ENCODE data around the gene CD19.

Gene CD19

GRCh38 chr16:28893291-28893690 is 38.5 kb upstream of the CD19 start:
- DNase-seq (ENCODE audit: low read depth): no peak
- H3K4me3 ChIP-seq (ENCODE audit: low read depth, low read length): no peak overlapping the region
- TF ChIP-seq, protein P1, sequence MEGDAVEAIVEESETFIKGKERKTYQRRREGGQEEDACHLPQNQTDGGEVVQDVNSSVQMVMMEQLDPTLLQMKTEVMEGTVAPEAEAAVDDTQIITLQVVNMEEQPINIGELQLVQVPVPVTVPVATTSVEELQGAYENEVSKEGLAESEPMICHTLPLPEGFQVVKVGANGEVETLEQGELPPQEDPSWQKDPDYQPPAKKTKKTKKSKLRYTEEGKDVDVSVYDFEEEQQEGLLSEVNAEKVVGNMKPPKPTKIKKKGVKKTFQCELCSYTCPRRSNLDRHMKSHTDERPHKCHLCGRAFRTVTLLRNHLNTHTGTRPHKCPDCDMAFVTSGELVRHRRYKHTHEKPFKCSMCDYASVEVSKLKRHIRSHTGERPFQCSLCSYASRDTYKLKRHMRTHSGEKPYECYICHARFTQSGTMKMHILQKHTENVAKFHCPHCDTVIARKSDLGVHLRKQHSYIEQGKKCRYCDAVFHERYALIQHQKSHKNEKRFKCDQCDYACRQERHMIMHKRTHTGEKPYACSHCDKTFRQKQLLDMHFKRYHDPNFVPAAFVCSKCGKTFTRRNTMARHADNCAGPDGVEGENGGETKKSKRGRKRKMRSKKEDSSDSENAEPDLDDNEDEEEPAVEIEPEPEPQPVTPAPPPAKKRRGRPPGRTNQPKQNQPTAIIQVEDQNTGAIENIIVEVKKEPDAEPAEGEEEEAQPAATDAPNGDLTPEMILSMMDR (IDR thresholded peaks at IDR 0.05; ENCODE audit: insufficient read depth, low read depth, low read length, missing control alignments): no peak

- no peak for DNase-seq (ENCODE audit: low read depth)
- no peak overlapping the region for H3K4me3 ChIP-seq (ENCODE audit: low read depth, low read length)
- TF ChIP-seq, protein P1 (IDR thresholded peaks at IDR 0.05; ENCODE audit: insufficient read depth, low read depth, low read length, missing control alignments): no peak
Observed at GRCh38 chr16:28895609-28896008, 36.2 kb upstream of the CD19 start.

GRCh38 chr16:28897826-28898225 is 33.9 kb upstream of the CD19 start:
- TF ChIP-seq, protein P1 (IDR thresholded peaks at IDR 0.05; ENCODE audit: insufficient read depth, low read depth, low read length, missing control alignments): no peak
- no peak for DNase-seq (ENCODE audit: low read depth)
- H3K4me3 ChIP-seq (ENCODE audit: low read depth, low read length): no peak overlapping the region

GRCh38 chr16:28898266-28898665 is 33.5 kb upstream of the CD19 start:
- no peak overlapping the region for H3K4me3 ChIP-seq (ENCODE audit: low read depth, low read length)
- TF ChIP-seq, protein P1 (IDR thresholded peaks at IDR 0.05; ENCODE audit: insufficient read depth, low read depth, low read length, missing control alignments): no peak
- no peak for DNase-seq (ENCODE audit: low read depth)

DNA sequence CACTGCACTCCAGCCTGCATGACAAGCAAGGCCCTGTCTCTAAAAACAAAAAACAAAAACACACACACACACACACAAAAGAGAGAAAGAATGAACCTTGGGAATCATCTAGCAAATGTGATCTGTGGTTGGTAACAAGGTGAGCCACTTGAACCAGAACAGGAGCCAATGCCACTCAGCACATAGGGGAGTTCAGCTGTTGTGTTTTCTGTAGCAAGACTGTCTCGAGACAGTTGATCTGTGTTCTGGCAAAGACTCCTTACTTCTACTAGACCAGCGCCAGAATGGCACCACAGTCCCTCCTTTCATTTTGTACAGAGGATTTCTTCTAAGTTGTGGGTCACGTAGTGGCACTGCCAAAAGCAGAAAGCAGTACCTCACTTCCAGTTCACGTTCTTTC is 32.8 kb upstream of the CD19 start:
- TF ChIP-seq, protein P1 (IDR thresholded peaks at IDR 0.05; ENCODE audit: insufficient read depth, low read depth, low read length, missing control alignments): no peak
- no peak for DNase-seq (ENCODE audit: low read depth)
- H3K4me3 ChIP-seq (ENCODE audit: low read depth, low read length): no peak overlapping the region

DNA sequence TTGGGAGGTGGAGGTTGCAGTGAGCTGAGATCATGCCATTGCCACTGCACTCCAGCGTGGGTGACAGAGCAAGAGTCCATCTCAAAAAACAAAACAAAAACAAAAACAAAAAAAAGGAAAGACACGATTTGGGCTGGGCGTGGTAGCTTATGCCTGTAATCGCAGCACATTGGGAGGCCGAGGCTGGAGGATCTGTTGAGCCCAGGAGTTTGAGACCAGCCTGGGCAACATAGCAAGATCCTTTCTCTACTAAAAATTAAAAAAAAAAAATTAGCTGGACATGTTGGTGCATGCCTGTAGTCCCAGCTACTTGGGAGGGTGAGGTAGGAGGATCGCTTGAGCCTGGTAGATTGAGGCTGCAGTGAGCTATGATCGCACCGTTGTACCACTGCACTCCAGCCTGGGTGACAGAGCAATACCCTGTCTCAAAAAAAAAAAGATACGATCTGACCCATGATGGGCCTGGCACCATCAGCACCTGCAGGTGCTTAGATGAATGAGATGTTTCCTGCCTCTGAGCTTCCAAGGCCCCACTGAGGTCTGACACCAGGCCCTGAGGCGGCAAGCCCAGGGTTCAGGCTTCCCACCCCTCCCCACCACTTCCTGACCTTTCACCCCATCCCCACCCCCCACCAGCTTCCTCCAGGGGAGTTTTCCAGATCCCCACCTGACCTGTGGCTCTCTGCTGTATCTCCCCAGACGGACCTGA is 31.7 kb upstream of the CD19 start:
- no peak overlapping the region for H3K4me3 ChIP-seq (ENCODE audit: low read depth, low read length)
- TF ChIP-seq, protein P1 (IDR thresholded peaks at IDR 0.05; ENCODE audit: insufficient read depth, low read depth, low read length, missing control alignments): no peak
- DNase-seq (ENCODE audit: low read depth): no peak

GRCh38 chr16:28900601-28901000 is 31.2 kb upstream of the CD19 start:
- H3K4me3 ChIP-seq (ENCODE audit: low read depth, low read length): no peak overlapping the region
- no peak for DNase-seq (ENCODE audit: low read depth)
- TF ChIP-seq, protein P1 (IDR thresholded peaks at IDR 0.05; ENCODE audit: insufficient read depth, low read depth, low read length, missing control alignments): no peak
